HG02981 (cell line): Measurements from ENCODE around the gene UTRN.

Source experiments
- ATAC-seq: cut with Tn5 transposase; IDR thresholded peaks from one replicate; pipeline ENCODE4 v1.9.1; 2021; ENCODE audit warnings: mild to moderate bottlenecking, moderate library complexity; ENCODE audit not compliant: unreplicated experiment

The UTRN gene

GRCh38 chr6:144283646-144284477 is 1.3 kb upstream of the UTRN start:
- ATAC-seq: no peak

- ATAC-seq: no peak
Measured at GRCh38 chr6:144284478-144284782, 705 bp upstream of the UTRN start.

GRCh38 chr6:144285548-144285797 is 338 bp downstream of the UTRN start:
- peak; percentile 24 for ATAC-seq

GRCh38 chr6:144285798-144286502 is 815 bp downstream of the UTRN start:
- ATAC-seq: peak; percentile 37

- peak; percentile 5 for ATAC-seq
Measured at GRCh38 chr6:144286503-144287393, 1.6 kb downstream of the UTRN start.

- no peak for ATAC-seq
Measured at GRCh38 chr6:144289006-144289405, 3.9 kb downstream of the UTRN start.

GRCh38 chr6:144292372-144292771 is 7.2 kb downstream of the UTRN start:
- ATAC-seq: no peak

GRCh38 chr6:144294016-144294415 is 8.9 kb downstream of the UTRN start:
- ATAC-seq: no peak

- ATAC-seq: no peak
Measured at GRCh38 chr6:144295211-144295610, 10.1 kb downstream of the UTRN start.

- ATAC-seq: no peak
Measured at GRCh38 chr6:144295981-144296767, 11.0 kb downstream of the UTRN start.

GRCh38 chr6:144296973-144297372 is 11.8 kb downstream of the UTRN start:
- no peak for ATAC-seq

GRCh38 chr6:144297511-144298100 is 12.5 kb downstream of the UTRN start:
- no peak for ATAC-seq

GRCh38 chr6:144298194-144298593 is 13.1 kb downstream of the UTRN start:
- ATAC-seq: no peak

GRCh38 chr6:144298916-144299315 is 13.8 kb downstream of the UTRN start:
- no peak for ATAC-seq

GRCh38 chr6:144302701-144303372 is 17.7 kb downstream of the UTRN start:
- ATAC-seq: no peak

- no peak for ATAC-seq
Measured at GRCh38 chr6:144304223-144304848, 19.2 kb downstream of the UTRN start.

- peak; percentile 33 for ATAC-seq
Measured at GRCh38 chr6:144305567-144305966, 20.4 kb downstream of the UTRN start.

GRCh38 chr6:144305985-144306384 is 20.9 kb downstream of the UTRN start:
- ATAC-seq: peak; percentile 92

- ATAC-seq: no peak
Measured at GRCh38 chr6:144307880-144308279, 22.7 kb downstream of the UTRN start.

- ATAC-seq: peak; percentile 44
Measured at GRCh38 chr6:144310765-144311164, 25.6 kb downstream of the UTRN start.
